Lower leg skin (tissue), 3 donors: ENCODE results near the gene IKBKG.

Source experiments
- POLR2A ChIP-seq, 2 donors: fragments of 450-650 bp; IDR thresholded peaks; one replicate each; pipeline ENCODE4 v1.6.1; 2016 to 2017; ENCODE audit warnings: antibody characterized with exemption in 2 of 2, mild to moderate bottlenecking in 1 of 2, moderate library complexity in 1 of 2
- TF ChIP-seq, protein P1 (sequence below), 3 donors: fragments of 450-650 bp; IDR thresholded peaks; one replicate each; pipeline ENCODE4 v1.5.1; 2016; ENCODE audit warnings: antibody characterized with exemption in 3 of 3, mild to moderate bottlenecking in 3 of 3, moderate library complexity in 2 of 3

DNA sequence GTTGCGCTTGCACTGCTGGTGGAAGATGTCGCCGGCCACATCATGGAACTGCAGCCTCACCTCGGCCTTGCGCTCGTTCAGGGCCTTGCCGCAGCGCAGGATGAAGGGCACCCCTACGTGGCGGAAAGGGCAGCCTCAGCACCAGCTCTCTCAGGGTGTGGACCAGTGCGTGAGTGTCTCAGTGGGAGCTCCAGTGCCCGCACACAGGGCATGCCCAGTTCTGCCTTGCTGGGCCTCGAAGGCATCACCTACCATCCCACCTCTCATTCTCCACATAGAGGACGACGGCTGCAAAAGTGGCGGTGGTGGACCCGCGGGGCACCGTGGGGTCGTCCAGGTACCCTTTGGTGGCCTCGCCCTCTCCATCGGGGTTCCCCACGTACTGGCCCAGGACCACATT lies 14.7 kb upstream of the IKBKG start:
- TF ChIP-seq POLR2A (IDR thresholded peaks at IDR 0.05): no peak
- TF ChIP-seq, protein P1, sequence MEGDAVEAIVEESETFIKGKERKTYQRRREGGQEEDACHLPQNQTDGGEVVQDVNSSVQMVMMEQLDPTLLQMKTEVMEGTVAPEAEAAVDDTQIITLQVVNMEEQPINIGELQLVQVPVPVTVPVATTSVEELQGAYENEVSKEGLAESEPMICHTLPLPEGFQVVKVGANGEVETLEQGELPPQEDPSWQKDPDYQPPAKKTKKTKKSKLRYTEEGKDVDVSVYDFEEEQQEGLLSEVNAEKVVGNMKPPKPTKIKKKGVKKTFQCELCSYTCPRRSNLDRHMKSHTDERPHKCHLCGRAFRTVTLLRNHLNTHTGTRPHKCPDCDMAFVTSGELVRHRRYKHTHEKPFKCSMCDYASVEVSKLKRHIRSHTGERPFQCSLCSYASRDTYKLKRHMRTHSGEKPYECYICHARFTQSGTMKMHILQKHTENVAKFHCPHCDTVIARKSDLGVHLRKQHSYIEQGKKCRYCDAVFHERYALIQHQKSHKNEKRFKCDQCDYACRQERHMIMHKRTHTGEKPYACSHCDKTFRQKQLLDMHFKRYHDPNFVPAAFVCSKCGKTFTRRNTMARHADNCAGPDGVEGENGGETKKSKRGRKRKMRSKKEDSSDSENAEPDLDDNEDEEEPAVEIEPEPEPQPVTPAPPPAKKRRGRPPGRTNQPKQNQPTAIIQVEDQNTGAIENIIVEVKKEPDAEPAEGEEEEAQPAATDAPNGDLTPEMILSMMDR (IDR thresholded peaks at IDR 0.05): no peak
